ENCODE measurements around the gene SH3D21.

The SH3D21 gene

DNA sequence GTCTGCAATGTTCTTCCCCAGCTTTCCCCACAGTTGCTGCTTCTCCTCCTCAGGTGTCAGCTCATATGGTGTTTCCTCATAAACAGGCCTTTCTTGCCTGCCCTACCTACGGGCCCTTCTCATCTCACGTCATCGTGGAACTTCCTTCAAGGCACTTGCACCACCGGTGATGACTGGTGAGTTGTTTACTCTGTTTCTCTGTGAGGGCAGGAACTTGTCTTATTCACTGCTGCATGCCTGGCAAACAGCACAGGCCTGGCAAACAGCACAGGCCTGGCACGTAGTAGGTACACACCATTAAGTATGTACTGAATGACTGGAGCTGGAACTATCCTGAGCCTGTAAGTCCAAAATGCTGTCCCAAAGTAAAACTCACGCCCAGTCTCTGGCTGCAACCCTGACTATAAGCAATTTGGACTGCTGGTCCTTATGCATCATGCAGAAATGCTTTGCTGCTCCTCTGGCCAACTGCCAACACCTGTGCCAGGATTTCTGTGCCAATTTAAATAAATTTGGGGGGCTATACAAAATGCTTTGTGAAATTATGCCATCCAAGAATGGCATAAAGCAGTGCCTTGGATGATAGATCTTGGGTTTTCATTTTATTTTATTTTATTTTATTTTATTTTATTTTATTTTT, 53.9 kb downstream of the SH3D21 start:
- no peak overlapping the region for H2AFZ ChIP-seq (ENCODE audit: low read depth, low read length)
- H3K36me3 ChIP-seq (replicated peaks; ENCODE audit: low read depth, low read length): no peaks in the 10 kb centered on the region
- no peak for TF ChIP-seq EZH2phosphoT487 (IDR thresholded peaks at IDR 0.05; ENCODE audit: low read depth)
- TF ChIP-seq, protein P1, sequence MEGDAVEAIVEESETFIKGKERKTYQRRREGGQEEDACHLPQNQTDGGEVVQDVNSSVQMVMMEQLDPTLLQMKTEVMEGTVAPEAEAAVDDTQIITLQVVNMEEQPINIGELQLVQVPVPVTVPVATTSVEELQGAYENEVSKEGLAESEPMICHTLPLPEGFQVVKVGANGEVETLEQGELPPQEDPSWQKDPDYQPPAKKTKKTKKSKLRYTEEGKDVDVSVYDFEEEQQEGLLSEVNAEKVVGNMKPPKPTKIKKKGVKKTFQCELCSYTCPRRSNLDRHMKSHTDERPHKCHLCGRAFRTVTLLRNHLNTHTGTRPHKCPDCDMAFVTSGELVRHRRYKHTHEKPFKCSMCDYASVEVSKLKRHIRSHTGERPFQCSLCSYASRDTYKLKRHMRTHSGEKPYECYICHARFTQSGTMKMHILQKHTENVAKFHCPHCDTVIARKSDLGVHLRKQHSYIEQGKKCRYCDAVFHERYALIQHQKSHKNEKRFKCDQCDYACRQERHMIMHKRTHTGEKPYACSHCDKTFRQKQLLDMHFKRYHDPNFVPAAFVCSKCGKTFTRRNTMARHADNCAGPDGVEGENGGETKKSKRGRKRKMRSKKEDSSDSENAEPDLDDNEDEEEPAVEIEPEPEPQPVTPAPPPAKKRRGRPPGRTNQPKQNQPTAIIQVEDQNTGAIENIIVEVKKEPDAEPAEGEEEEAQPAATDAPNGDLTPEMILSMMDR (IDR thresholded peaks at IDR 0.05; ENCODE audit: low read depth, low read length): no peak
- no peaks in the 10 kb centered on the region for H4K20me1 ChIP-seq (ENCODE audit: insufficient read depth, low read length)
- no peaks in the 10 kb centered on the region for H3K79me2 ChIP-seq (ENCODE audit: low read length)
- no peak overlapping the region for H3K27ac ChIP-seq (ENCODE audit: low read length)
- no peaks in the 10 kb centered on the region for H3K4me1 ChIP-seq (ENCODE audit: low read length)
- no peaks in the 10 kb centered on the region for H3K9me3 ChIP-seq (ENCODE audit: insufficient read depth, low read length)
- H3K4me2 ChIP-seq (ENCODE audit: low read length): no peak overlapping the region
- H3K27me3 ChIP-seq (ENCODE audit: low read depth, low read length): no peaks in the 10 kb centered on the region
- no peak overlapping the region for H3K4me3 ChIP-seq (ENCODE audit: low read length)
- H3K9ac ChIP-seq (ENCODE audit: low read length): no peak overlapping the region

DNA sequence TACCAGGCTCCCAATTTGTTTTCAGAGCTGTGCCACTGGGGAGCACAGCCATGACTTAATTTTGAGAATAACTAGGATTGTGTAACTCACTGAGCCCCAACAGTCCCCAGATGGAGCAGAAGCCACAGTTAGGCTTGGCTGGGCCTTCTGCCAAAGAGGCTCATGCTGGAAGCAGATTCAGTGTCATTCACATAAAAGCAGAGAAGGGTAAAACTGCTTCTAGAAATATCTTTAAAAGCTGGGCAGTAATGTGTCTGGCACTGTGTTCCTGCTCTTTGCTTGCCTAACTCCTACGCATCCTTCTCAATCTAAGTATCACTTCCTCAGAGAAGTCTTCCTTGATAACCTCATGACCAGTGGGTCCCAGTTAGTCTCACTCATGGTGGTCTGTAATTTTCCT, 59.2 kb downstream of the SH3D21 start:
- no peak overlapping the region for H3K4me3 ChIP-seq (ENCODE audit: low read length)
- H4K20me1 ChIP-seq (ENCODE audit: insufficient read depth, low read length): peaks cover 4% of the 10 kb centered on the region; the same call in 1 of the 2 replicates
- H2AFZ ChIP-seq (ENCODE audit: low read depth, low read length): no peak overlapping the region
- H3K36me3 ChIP-seq (replicated peaks; ENCODE audit: low read depth, low read length): no peaks in the 10 kb centered on the region
- no peaks in the 10 kb centered on the region for H3K79me2 ChIP-seq (ENCODE audit: low read length)
- no peak overlapping the region for H3K27ac ChIP-seq (ENCODE audit: low read length)
- H3K9me3 ChIP-seq (ENCODE audit: insufficient read depth, low read length): no peaks in the 10 kb centered on the region
- no peak overlapping the region for H3K4me2 ChIP-seq (ENCODE audit: low read length)
- H3K9ac ChIP-seq (ENCODE audit: low read length): no peak overlapping the region
- TF ChIP-seq, protein P1 (IDR thresholded peaks at IDR 0.05; ENCODE audit: low read depth, low read length): no peak
- TF ChIP-seq EZH2phosphoT487 (IDR thresholded peaks at IDR 0.05; ENCODE audit: low read depth): no peak
- H3K4me1 ChIP-seq (ENCODE audit: low read length): peaks cover 11% of the 10 kb centered on the region
- H3K27me3 ChIP-seq (ENCODE audit: low read depth, low read length): no peaks in the 10 kb centered on the region

DNA sequence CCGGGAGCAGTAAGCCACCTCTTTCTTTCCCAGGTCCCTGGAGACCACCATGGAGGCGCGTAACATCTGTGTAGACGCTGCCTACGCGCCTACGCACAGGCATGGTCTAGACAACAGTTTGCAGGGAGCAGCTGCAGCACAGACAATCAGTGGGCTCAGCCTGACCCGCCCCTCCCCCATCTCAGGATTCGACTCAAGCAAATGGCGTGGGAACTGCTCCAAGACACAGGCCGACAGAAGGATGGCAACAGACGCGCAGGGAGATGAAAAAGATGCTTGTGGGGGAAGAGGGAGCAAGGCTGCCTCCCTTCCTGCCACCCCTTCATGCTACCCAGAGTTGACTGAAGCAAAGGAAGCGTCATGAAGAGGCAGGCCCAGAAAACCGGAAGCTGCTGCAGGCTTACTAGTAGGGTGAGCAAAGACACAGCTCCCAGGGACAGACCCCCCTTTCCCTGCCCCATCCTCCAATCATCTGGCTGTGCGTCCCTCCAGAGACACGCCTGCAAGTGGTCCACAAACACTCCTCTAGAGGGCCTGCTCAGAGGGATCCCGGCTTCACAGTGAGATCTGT, 60.0 kb downstream of the SH3D21 start:
- no peak overlapping the region for H3K27ac ChIP-seq (ENCODE audit: low read length)
- no peak overlapping the region for H3K4me2 ChIP-seq (ENCODE audit: low read length)
- peaks cover 11% of the 10 kb centered on the region for H3K4me1 ChIP-seq (ENCODE audit: low read length)
- H3K9me3 ChIP-seq (ENCODE audit: insufficient read depth, low read length): no peaks in the 10 kb centered on the region
- no peak for TF ChIP-seq EZH2phosphoT487 (IDR thresholded peaks at IDR 0.05; ENCODE audit: low read depth)
- TF ChIP-seq, protein P1 (IDR thresholded peaks at IDR 0.05; ENCODE audit: low read depth, low read length): no peak
- no peaks in the 10 kb centered on the region for H3K79me2 ChIP-seq (ENCODE audit: low read length)
- no peak overlapping the region for H3K4me3 ChIP-seq (ENCODE audit: low read length)
- H3K27me3 ChIP-seq (ENCODE audit: low read depth, low read length): no peaks in the 10 kb centered on the region
- H3K36me3 ChIP-seq (replicated peaks; ENCODE audit: low read depth, low read length): no peaks in the 10 kb centered on the region
- H4K20me1 ChIP-seq (ENCODE audit: insufficient read depth, low read length): peaks cover 4% of the 10 kb centered on the region; the same call in 1 of the 2 replicates
- H3K9ac ChIP-seq (ENCODE audit: low read length): no peak overlapping the region
- no peak overlapping the region for H2AFZ ChIP-seq (ENCODE audit: low read depth, low read length)

DNA sequence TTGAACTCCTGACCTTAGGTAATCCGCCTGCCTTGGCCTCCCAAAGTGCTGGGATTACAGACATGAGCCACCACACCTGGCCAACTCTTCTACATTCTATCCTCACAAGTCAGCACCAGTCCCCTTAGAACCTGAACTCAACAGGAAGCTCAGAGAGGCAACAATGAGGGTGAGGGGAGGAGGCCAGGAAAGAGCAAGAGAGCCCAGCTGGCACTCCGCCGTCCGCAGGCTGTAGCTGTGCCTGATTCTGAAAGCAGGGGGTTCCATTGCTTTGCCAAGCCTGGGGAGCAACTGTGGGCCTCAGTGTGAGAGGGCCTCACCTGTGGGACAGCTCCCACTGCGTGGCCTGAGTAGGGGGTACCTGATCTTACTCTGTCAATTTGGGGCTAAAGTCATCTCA, 60.9 kb downstream of the SH3D21 start:
- H2AFZ ChIP-seq (ENCODE audit: low read depth, low read length): no peak overlapping the region
- no peak overlapping the region for H3K9ac ChIP-seq (ENCODE audit: low read length)
- no peak overlapping the region for H3K27ac ChIP-seq (ENCODE audit: low read length)
- no peak overlapping the region for H3K4me2 ChIP-seq (ENCODE audit: low read length)
- no peaks in the 10 kb centered on the region for H3K79me2 ChIP-seq (ENCODE audit: low read length)
- H3K9me3 ChIP-seq (ENCODE audit: insufficient read depth, low read length): no peaks in the 10 kb centered on the region
- peaks cover 11% of the 10 kb centered on the region for H3K4me1 ChIP-seq (ENCODE audit: low read length)
- TF ChIP-seq EZH2phosphoT487 (IDR thresholded peaks at IDR 0.05; ENCODE audit: low read depth): no peak
- TF ChIP-seq, protein P1 (IDR thresholded peaks at IDR 0.05; ENCODE audit: low read depth, low read length): no peak
- no peaks in the 10 kb centered on the region for H3K36me3 ChIP-seq (replicated peaks; ENCODE audit: low read depth, low read length)
- H3K4me3 ChIP-seq (ENCODE audit: low read length): no peak overlapping the region
- no peaks in the 10 kb centered on the region for H3K27me3 ChIP-seq (ENCODE audit: low read depth, low read length)
- peaks cover 4% of the 10 kb centered on the region; the same call in 1 of the 2 replicates for H4K20me1 ChIP-seq (ENCODE audit: insufficient read depth, low read length)

Measured in OCI-LY3 (cell line).